A549 treated with ZK216348 at 1 μM for 4 hours (cell line): Measurements from ENCODE around the gene IRF2BPL. TPM values are rescaled to one million over a fixed set of nuclear protein-coding genes. Genes with fewer than 3 reads are reported as not detected.

Experiments used
- total RNA-seq: library from RNA; stranded (reverse); fragments of 200-300 nt; extraction: Qiagen RNA extraction; gene quantifications from 5 replicates; pipeline ENCODE4 v1.2.3, GENCODE V29; 2022; ENCODE audit warnings: low read depth

The IRF2BPL gene
- 10.6 to 22.4 TPM (median 22.0 TPM) in 5 replicates for total RNA-seq

GRCh38 chr14:77028384-77029231 lies at the start of gene IRF2BPL:
IRF2BPL (minus strand) TSS chr14:77028708; CDS start chr14:77027792, 916 bp downstream.

Other genes with a start within 250 kb of the IRF2BPL start
- gene ANGEL1, start 215.8 kb downstream of the IRF2BPL start, total RNA-seq = 6.7 to 9.6 TPM (median 9.4 TPM) in 5 replicates
- not detected in 5 replicates for gene LRRC74A, start 202.3 kb downstream of the IRF2BPL start, total RNA-seq
- 6.0 to 9.0 TPM (median 7.8 TPM) in 5 replicates for gene CIPC, start 69.5 kb upstream of the IRF2BPL start, total RNA-seq
- 0.13 to 0.20 TPM (median 0.20 TPM) in 5 replicates for gene ZDHHC22, start 113.1 kb upstream of the IRF2BPL start, total RNA-seq
- 1.1 to 3.3 TPM (median 2.2 TPM) in 5 replicates for gene TMEM63C, start 153.1 kb upstream of the IRF2BPL start, total RNA-seq
- gene NGB, start 242.5 kb upstream of the IRF2BPL start, total RNA-seq = not detected in 5 replicates